ENCODE results near the gene AIG1. TPM values are rescaled to one million over a fixed set of nuclear protein-coding genes. Genes with fewer than 3 reads are reported as not detected.

AIG1 gene
- total RNA-seq, 1 donor from 2014 or later: 27.1 TPM

DNA sequence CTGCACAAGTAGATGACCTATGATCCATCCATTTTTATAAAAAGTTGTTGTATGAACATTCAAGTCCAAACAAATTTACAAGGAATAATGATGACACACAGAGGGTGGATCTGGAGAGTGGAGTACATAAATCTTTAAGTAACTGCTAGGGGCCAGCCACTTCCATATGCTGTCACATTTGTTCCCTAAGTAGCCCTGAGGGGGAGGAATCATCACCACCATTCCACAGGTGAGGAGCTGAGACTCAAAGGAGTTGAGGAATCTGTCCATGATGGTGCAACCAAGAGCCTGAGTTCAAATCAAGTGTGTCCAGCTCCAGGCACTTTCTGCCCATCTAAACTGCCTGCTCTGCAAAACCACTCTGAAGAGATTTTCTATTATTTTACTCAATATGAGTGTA is 132.1 kb downstream of the AIG1 start:
- DNase-seq (ENCODE audit: extremely low read depth, low read depth, low spot score): no peak

DNA sequence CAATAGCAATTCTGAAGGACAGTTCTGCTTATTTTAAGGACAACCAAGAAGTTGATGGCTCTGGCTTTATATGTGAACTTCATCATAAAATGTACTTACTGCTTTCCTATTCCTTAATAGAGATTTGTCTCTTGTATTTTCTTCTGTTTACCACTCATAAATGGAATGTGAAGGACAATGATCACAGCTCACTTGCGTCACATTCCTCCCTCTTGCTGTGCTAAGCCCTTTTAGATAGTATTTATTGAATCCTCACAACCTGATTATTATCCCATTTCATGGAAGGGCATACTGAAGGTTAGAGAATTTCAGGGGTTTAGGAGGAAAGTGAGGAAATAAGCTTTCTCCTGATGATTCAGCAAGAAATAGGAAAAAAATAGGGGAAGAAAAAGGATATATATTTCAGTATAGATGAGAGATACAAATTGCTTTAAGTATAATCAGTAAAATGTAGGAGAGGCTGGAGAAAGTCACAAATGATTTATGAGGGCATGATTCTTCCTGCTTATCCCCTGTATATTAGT is 132.9 kb downstream of the AIG1 start:
- DNase-seq (ENCODE audit: extremely low read depth, low read depth, low spot score): no peak

DNA sequence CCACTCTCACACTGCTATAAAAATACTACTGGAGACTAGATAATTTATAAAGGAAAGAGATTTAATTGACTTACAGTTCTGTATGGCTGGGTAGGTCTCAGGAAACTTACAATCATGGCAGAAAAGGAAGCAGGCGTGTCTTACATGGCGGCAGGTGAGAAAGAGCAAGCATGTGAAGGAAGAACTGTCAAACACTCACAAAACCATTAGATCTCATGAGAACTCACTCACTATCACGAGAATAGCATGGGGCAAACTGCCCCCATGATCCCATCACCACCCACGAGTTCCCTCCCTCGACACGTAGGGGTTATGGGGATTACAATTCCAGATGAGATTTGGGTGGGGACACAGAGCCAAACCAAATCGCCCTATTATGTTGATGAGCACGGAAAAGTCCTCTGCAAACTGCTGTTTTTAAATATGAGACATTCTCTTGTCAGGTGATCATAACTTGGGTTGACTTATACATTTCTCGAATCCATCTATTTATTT is 133.5 kb downstream of the AIG1 start:
- DNase-seq (ENCODE audit: extremely low read depth, low read depth, low spot score): no peak

DNA sequence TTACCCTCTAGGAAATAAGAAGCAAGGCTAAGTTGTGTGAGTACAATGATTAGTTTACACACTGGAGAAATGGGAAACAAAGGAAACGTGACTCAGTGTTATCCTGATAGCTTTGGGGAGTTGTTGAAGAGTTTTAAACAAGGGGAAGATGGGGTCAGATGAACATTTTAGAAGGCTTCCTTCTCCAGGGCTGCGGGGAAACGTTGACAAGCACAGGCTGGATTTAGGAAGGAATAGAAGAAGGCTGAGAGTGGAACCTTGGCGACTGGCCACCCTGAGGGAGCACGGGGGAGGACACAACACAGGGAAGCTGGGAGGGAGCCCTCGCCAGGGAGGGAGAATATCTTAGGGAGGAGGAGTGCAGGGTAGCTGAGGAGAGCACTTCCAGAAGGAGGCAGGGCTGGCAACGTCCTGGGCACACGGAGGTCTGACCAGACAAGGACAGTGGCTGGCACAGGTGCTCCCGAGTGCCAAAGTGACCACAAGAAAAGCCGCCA is 134.7 kb downstream of the AIG1 start:
- DNase-seq (ENCODE audit: extremely low read depth, low read depth, low spot score): peak; percentile 27

DNA sequence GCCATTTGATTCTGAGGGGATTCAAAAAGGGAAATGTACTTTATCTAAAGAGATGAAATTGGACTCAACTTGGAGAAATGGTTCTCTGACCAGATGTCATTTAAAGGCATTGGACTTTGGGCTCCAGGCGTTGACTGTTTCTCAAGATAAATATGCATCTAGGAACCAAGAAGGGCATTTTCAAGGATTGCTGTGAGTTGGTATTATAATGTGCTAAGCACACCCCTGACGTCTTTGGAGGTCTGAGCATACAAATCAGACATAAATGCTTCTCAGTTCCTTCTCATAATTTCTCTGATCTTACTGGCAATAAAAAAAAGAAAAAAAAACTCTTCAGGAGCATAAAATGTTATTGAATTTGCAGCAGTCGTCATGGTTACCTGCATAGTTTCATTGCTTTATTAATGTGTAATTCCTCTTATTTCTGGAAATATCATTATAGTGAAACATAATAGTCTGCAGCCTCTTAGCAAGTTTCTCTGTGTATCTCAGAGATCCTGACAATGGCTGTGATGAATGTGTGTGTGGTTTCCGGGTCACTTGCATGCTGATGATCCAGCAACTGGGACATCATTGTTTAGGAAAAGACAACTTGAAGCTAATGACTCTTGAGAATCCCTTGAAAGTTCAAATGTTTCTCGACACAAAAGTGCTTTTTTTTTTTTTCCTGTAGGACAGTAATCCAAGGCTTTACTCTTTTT is 136.0 kb downstream of the AIG1 start:
- DNase-seq (ENCODE audit: extremely low read depth, low read depth, low spot score): no peak

DNA sequence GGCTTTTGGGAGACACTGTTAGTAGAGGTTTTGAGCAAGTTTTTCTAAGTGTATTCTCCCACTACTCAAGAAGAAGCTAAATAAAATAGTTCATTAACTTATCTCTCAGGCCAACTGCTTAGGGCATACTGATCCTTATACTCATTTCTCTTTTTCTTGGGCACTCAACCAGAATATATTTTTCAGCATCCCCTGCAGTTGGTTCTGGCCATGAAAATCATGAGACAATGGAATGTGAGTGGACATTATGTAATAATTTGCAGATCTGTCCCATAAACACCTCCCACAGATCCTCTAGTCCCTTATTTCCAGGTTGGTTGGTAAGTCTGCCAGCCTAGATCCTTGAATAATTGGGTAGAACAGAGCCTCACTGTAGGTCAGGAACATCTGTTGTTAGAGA is 136.7 kb downstream of the AIG1 start:
- no peak for DNase-seq (ENCODE audit: extremely low read depth, low read depth, low spot score)

DNA sequence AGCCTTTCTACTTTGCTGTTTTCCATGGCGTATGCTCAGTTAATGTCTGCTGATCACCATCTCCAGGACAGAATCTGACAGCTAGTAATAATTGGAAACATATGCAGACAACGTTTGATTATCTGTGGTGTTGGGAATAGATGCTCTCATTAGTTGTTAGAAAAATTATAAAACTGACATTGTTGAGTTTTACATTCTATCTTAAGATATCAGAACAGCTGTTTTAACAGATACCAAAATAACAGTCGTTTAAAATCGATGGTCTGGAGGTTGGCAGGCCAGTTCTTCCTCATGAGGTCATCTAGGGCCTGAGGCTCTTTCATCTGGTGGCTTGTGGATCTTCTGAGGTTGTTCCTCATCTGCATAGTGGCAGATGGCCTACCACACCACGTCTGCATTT is 137.6 kb downstream of the AIG1 start:
- no peak for DNase-seq (ENCODE audit: extremely low read depth, low read depth, low spot score)

DNA sequence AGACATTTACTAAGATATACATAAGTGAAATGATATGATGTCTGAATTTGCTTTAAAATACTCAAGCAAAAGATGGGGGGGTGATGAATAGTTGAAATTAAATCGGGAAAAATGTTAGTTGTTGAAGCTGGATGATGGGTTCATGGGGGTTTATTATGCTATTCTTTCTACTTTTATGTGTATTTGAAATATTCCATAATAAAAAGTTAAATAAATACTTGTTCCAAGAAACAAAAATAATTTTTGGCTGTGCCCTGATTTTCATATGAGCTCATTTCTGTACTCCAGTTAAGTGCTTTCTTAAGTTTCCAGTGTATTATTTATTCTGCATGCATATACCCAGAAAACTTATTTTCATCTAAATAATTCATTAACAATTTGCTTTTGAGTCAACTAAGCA is 138.6 kb downstream of the AIG1 start:
- no peak for DNase-seq (ENCODE audit: extremely low read depth, low read depth, low spot score)

DNA sequence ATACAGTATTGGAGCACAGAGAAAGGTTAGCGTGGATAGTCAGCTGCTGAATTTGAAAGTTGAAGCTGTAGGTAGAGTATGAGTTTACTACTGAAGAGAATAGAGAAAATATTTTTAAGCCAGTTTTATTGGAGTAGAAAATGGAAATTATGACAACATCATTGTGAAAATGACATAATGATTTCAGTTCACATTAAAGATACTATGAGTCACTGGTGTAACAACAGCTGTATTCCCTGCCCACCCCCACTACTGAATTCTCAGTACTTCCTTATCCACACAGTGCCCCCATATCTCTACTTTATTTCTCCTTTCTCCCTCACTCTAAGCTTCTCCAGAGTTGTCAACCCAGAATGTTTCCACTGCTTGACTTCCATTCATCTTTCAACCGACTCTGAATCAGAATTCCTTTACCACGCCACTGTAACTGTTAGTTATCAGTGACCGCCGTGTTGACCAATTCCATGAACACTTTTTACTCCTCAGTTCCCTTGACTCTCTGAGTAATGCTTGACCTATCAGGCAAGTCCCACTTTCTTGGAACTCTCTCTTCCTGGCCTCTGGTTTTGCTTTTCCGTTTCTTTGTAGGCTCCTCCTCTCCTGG is 139.6 kb downstream of the AIG1 start:
- DNase-seq (ENCODE audit: extremely low read depth, low read depth, low spot score): no peak

DNA sequence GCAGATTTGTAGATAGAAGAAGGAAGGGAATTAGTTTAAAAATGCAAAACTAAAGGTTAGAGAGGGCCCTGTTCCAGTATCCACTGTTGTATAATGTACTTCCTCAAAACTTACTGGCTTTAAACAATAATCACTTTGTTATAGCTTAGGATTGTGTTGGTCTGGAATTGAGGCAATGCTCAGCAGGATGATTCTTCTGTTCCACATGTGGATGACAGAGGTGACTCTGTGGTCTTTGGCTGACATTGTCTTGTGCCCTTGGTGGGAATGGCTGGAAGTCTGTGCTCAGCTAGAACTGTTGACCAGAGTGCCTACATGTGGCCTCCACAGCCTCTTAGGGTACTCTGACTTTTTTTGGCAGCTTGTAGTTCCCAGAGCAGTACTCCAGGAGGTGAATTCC is 143.4 kb downstream of the AIG1 start:
- no peak for DNase-seq (ENCODE audit: extremely low read depth, low read depth, low spot score)

DNA sequence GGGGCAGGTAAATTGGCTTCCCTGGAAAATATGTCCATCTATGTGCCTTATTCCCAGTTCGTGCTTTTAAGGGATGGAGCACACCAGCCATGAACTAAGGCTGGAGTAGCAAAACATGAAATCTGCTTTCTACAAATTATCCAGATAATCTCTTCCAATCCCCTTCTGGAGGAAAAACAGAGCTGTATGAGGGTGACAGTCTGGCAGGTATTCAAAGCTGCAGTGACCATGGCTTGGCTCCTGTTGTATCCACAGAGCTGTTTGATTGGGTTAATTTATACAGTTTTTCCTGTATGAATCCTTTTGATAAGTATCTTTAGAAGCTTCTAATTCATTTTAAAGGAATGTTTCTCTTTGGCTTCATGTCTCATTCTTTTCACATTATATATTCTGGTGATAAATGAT is 144.4 kb downstream of the AIG1 start:
- no peak for DNase-seq (ENCODE audit: extremely low read depth, low read depth, low spot score)

DNA sequence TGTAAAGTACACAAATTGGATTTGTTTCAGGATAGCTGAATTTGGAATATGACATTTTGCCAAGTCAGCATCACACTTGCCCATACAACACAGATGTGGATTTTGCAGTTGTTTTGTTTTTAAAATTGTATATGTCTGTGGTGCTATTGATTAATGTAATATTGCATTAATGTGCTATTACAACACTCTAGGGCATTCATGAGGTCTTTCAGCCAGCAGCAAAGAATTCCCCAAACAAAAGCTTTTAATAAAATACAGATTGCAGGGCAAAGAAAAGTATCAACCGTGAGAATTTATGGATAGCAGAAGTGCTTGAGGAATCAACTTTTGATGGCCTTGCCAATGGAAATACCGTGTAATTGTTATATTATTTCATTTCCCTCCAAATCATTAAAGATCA is 144.9 kb downstream of the AIG1 start:
- DNase-seq (ENCODE audit: extremely low read depth, low read depth, low spot score): no peak

DNA sequence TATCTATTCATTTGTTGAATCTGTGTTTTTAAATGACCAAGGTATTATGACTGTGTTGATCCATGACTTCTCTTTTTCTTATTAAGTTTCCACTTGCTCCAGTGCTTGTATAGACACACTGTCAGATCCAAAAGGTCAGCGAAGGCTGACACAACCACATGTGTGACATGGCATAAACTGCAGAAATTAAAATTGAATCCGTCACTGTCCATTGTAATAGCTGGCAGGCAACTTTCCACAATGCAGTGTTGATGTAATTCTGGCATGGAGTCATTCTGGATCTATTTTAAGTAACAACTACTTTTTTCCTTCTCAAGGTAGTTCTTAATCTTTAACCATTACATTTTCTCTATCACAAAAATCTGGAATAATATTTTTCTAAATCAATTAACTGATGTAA is 145.3 kb downstream of the AIG1 start:
- no peak for DNase-seq (ENCODE audit: extremely low read depth, low read depth, low spot score)

DNA sequence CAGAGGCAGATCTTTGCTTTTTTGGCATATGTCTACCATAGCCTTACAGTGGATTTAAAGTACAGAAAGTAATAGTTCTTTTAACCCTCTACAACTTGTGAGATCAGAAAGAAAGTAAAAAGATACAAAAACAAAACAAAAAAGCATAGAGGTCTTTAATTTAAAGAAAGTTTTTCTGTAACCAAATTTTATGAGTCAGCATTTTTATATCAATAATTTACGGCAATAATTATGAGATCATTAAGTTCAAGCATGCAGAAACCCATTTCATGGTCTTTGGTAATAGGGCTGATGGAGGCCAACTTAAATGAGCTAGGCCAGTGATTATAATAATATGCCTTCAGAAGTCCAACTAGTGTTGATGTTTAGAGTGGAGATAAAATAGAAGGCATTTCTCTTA is 145.9 kb downstream of the AIG1 start:
- DNase-seq (ENCODE audit: extremely low read depth, low read depth, low spot score): no peak

DNA sequence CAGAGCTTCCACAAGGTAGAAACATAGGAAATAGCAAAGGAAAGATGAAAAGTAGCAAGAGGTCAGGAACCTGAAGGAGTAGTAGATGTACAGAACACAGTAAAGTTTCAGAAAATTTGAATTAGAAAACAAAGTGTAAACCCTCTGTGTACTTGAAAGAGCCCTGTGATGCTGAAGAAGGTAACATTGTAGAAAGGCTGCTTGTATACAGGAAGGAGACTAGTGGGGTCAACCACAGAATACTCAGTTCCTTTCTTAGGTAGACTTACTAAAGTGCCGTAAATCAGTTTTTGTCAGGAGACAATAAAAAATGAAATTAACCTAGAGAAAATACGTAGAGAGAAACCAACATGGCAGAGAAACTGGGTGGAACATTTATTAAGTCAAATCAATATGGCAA is 149.7 kb downstream of the AIG1 start:
- no peak for DNase-seq (ENCODE audit: extremely low read depth, low read depth, low spot score)

DNA sequence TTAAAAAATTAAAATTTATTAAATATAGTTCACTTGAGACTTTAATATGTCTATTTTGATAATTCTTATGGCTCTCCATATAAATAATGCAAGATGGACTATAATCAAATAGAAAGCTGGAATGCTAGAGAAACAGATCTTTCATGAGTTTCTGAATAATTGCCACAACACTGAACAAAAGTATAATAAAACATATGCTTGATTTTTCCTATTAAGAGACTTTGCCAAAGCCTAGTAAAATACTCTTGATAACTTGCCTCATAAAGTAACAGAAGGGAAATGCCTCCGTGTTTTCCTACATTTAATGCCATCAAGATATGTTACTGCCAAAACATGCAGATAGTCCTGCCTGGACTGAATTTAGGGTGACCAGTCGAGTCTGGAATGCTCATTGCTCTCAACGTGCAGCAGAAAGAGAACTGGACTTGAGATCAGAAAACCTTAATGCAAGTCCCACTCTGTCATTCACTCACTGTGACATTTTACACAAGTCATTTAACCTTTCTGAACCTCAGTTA is 153.2 kb downstream of the AIG1 start:
- no peak for DNase-seq (ENCODE audit: extremely low read depth, low read depth, low spot score)

DNA sequence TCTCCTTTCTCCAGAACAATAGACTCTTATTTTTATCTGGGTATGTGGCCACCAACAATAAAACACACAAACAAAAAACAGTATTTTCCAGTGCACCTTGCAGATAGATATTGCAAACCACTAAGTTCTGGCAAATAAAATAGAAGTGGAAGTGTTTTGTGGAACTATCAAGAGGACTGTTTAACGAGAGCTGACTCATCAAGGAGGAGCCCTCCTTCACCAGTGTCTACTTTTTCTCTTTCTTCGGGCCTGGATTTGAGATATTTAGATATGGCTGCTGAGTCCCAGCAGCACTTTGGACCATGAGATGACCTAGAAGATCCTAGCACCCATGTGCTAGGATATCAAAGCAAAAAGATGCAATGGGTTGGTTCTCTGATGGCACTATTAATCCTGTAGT is 154.7 kb downstream of the AIG1 start:
- DNase-seq (ENCODE audit: extremely low read depth, low read depth, low spot score): no peak

DNA sequence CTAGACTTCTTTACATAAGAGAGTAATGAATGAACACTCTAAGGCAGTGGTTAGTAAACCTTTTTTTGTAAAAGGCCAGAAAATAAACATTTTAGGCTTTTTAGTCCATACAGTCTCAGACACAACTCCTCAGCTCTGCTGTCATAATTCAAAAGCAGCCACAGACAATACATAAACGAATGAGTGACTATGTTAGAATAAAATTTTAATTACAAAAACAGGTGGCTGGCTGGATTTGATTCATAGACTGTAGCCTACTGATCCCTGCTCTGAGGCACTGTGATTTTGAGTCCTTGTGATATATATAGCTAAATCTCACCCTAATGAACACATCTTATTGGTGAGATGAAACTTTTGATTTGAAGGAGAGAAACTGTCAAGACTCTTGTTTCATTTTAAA is 155.1 kb downstream of the AIG1 start:
- DNase-seq (ENCODE audit: extremely low read depth, low read depth, low spot score): no peak

DNA sequence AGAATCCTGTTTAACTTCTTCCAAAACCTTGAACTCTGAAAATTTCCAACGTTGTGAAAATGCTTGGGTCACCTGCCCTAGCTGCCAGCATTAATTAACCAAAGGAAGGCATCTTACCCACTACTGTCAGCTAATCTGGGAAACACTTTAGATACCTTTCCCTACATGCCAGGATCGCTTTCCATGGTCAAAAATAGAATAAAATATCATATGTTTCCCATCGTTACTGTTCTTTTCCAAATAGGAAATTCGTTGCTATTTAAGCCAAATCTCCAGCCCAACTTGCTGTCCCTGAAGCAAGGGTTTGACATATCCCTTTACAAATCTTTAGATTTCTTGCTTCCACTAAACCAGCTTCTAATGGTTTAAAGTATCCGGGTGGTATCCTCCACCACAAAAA is 157.5 kb downstream of the AIG1 start:
- no peak for DNase-seq (ENCODE audit: extremely low read depth, low read depth, low spot score)

DNA sequence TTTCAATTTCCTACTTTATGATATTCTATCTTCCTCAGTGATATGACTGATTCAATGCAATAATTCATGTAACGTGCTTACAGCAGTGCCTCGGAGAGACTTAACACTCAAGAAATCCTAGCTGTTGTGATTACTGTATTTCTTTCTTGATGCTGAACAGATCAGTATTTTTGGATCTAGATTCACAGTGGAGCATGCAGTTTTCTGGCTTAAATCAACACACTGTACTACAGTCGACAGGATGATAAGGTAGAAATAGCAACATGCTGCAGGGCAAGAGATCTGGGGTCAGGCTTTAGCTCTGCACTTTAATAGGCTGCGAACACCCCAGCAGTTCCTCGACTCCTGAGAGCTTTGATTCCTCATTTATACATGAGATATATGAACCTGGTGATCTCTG is 161.0 kb downstream of the AIG1 start:
- no peak for DNase-seq (ENCODE audit: extremely low read depth, low read depth, low spot score)

DNA sequence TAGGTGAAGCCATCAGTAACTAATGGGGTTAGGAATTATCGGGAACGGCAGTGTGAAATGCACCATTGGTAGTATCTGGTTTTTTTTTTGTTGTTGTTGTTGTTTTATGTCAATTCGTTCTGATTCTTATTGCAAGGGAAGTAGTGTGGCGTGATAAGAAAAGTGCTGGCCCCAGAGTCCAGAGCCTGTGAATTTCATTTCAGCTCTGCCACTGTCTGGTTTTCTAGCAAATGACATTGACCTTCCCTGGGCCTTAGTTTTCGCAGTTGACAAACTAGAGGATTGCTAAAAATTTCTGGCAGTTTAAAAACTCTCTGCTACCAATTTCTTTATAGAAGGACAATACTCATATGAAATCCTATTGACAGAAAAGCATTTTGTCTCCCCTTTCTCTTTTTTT is 161.6 kb downstream of the AIG1 start:
- no peak for DNase-seq (ENCODE audit: extremely low read depth, low read depth, low spot score)

DNA sequence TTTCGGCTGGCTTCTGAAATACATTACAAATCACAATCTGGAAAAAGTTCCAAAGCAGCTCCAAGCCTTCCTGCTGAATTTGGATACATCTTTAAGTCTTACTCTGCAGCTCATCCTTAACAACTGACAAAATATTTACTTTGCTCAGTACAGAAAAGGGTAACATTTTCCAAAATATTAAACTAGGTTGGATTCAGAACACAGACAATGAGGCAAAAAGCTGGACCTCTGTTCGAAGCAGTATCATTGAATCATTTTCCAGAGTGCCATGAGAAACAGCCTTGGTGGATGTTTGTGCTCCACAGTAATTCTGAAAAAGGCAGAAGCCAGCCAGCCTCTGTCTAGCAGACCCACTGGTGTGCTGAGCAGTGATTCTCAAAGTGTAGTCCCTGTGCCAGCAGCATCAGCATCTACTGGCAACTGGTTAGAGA is 162.1 kb downstream of the AIG1 start:
- no peak for DNase-seq (ENCODE audit: extremely low read depth, low read depth, low spot score)

Measured in glomerular endothelial cell (primary cell).